ENCODE data around the gene CPT1A. TPM values are rescaled to one million over a fixed set of nuclear protein-coding genes. Genes with fewer than 3 reads are reported as not detected.
A peak's percentile ranks its signal among the peaks of the same experiment; 100 is the strongest.

CPT1A gene
- total RNA-seq, 2 donors from 2014 or later: 53.1 to 56.3 TPM

DNA sequence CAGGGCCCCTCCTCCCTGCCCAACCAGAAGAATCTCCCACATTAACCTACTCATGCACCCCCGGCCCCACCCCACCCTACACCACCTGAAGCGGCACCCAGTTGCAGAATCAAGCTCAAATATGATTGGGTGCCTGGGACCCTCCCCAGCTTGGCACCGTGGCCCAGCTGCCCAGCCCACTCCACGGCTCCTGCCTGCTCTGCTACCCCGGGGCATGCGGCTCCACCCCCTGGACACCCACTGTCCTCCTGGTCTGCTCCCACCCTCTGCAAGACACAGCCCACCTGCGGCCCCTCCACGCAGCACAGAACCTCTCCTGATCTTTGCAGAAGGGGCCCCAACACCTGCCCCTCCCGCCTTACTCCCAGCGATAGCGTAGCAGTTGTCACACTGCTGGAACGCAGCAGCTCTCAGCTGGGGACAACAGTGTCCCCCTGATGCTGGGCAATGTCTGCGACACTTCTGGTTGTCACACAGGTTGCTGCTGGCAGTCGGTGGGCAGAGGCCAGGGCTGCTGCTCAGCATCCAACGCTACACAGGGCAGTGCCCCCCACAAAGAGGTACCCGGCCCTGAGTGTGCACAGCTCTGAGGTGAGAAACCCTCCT, 58.4 kb downstream of the CPT1A start:
- Histone ChIP-seq H3K27me3 (no peaks in the 10 kb centered on the region), H3K4me1 (peaks cover 0 to 39% of the 10 kb centered on the region in 2 donors), H3K36me3 (peaks cover 84% of the 10 kb centered on the region), H3K4me3 (no peak overlapping the region), H3K9me3 (no peaks in the 10 kb centered on the region), H3K27ac (peak overlapping the region in 1 of 2 donors; percentile 46)
- DNase-seq (ENCODE audit: low spot score): no peak
- no peak for TF ChIP-seq CTCF (IDR thresholded peaks at IDR 0.05)

DNA sequence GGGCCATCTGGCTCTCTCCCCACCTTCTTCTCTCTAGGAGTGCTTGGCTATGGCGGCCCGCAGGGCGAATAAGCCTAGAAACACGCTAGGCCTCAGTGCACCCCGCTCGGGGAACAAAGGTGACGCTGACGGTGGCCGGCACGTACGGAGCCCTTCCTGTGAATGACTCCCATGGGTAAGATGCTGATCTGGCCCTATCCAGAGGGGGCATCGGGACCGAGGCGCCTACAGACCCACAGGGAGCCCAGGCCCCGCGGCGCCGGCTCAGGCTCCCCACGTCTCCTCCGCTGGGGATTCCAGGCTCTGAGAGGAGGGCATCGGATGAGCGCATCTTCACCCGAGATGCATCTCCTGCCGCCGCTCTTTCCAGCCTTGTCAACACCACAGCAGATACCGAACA, 59.0 kb downstream of the CPT1A start:
- H3K9me3 ChIP-seq: no peaks in the 10 kb centered on the region
- no peak for TF ChIP-seq CTCF (IDR thresholded peaks at IDR 0.05)
- peaks cover 85% of the 10 kb centered on the region for H3K36me3 ChIP-seq
- H3K27me3 ChIP-seq: no peaks in the 10 kb centered on the region
- peak overlapping the region in 1 of 2 donors; percentile 46 for H3K27ac ChIP-seq
- no peak for DNase-seq (ENCODE audit: low spot score)
- peaks cover 0 to 42% of the 10 kb centered on the region in 2 donors for H3K4me1 ChIP-seq
- no peak overlapping the region for H3K4me3 ChIP-seq

- H3K4me1 ChIP-seq: peaks cover 0 to 47% of the 10 kb centered on the region in 2 donors
- H3K36me3 ChIP-seq: peaks cover 93% of the 10 kb centered on the region
- peak overlapping the region; percentile 26 to 55 for H3K27ac ChIP-seq
- DNase-seq (ENCODE audit: low spot score): peak; percentile 61
- no peaks in the 10 kb centered on the region for H3K27me3 ChIP-seq
- no peaks in the 10 kb centered on the region for H3K9me3 ChIP-seq
- no peak for TF ChIP-seq CTCF (IDR thresholded peaks at IDR 0.05)
- H3K4me3 ChIP-seq: no peak overlapping the region
Observed at GRCh38 chr11:68780829-68781228, 60.9 kb downstream of the CPT1A start.

GRCh38 chr11:68778205-68778604, 63.5 kb downstream of the CPT1A start:
- Histone ChIP-seq H3K27ac (no peak overlapping the region), H3K9me3 (no peaks in the 10 kb centered on the region), H3K27me3 (no peaks in the 10 kb centered on the region), H3K36me3 (peaks cover 98% of the 10 kb centered on the region), H3K4me3 (no peak overlapping the region), H3K4me1 (peaks cover 0 to 39% of the 10 kb centered on the region in 2 donors)
- no peak for TF ChIP-seq CTCF (IDR thresholded peaks at IDR 0.05)
- no peak for DNase-seq (ENCODE audit: low spot score)

DNA sequence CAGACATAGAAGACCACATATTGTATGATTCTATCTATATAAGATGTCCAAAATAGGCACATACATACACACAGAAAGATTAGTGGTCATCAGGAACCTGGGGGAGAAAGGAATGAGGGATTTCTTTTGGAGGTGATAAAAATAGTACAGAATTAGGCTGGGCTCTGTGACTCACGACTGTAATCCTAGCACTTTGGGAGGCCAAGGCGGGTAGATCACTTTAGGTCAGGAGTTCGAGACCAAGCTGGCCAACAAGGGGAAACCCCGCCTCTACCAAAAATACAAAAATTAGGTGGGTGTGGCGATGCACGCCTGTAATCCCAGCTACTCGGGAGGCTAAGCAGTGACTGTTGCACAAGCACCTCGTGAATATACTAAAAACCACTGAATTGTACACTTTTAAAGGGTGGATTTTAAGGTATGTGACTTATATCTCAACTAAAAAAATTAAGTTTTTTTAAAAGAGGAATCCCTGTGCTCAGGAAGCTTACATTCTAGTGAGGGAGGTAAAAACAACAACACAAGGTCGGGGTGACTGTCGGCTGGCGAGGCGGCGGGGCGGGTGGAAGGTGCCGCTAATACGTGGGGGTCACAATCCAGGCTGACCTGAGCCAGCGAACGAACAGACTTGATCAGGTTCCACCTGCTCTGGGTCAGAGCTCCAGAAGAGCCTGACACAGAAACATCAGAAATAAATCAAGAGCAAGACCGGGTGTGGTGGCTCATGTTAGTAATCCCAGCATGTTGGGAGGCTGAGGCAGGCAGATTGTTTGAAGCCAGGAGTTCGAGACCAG, 65.1 kb downstream of the CPT1A start:
- H3K36me3 ChIP-seq: peaks cover 100% of the 10 kb centered on the region
- DNase-seq (ENCODE audit: low spot score): no peak
- H3K4me1 ChIP-seq: peaks cover 0 to 25% of the 10 kb centered on the region in 2 donors
- H3K27ac ChIP-seq: no peak overlapping the region
- no peak for TF ChIP-seq CTCF (IDR thresholded peaks at IDR 0.05)
- H3K9me3 ChIP-seq: no peaks in the 10 kb centered on the region
- no peaks in the 10 kb centered on the region for H3K27me3 ChIP-seq
- H3K4me3 ChIP-seq: no peak overlapping the region

Measured in right atrium auricular region (tissue), 2 donors.